ENCODE measurements around the gene STON2. TPM values are rescaled to one million over a fixed set of nuclear protein-coding genes. Genes with fewer than 3 reads are reported as not detected.

Gene STON2
- total and polyA plus RNA-seq, 2 of the 8 experiments (the other 6 are each of a cell fraction or from before 2014, with no cell fraction given) = 8.9 to 50.0 TPM

- TF ChIP-seq CHD7 (IDR thresholded peaks at IDR 0.05; ENCODE audit: insufficient replicate concordance, low read length) (no peak), RFX5 (IDR thresholded peaks at IDR 0.05; ENCODE audit: borderline replicate concordance, low read depth, low read length) (no peak), USF2 (IDR thresholded peaks at IDR 0.05; ENCODE audit: low read length) (no peak), ATF3 (IDR thresholded peaks at IDR 0.05; ENCODE audit: insufficient read depth, low read depth, low read length) (no peak), RNF2 (IDR thresholded peaks at IDR 0.05; ENCODE audit: borderline replicate concordance, low read depth, low read length, missing control alignments, poor library complexity, severe bottlenecking) (no peak), HDAC6 (IDR thresholded peaks at IDR 0.05; ENCODE audit: low read depth, low read length) (no peak), TAF1 (IDR thresholded peaks at IDR 0.05; ENCODE audit: low read depth, low read length) (no peak), CBX8 (IDR thresholded peaks at IDR 0.05; ENCODE audit: borderline replicate concordance, low read depth, low read length) (no peak), CHD2 (IDR thresholded peaks at IDR 0.05; ENCODE audit: low read length) (no peak), EGR1 (IDR thresholded peaks at IDR 0.05; ENCODE audit: borderline replicate concordance, low read depth, low read length) (no peak)
Measured at GRCh38 chr14:81429028-81429427, 28.9 kb upstream of the STON2 start (continued).

Data from H1 (cell line).